MM.1S (cell line): ENCODE results near the gene TCHH.

Source experiments
- EZH2 ChIP-seq: fragments of 300-600 bp; sonication (generic); optimal IDR thresholded peaks from 2 replicates; pipeline ENCODE3; 2017; ENCODE audit warnings: low read depth, mild to moderate bottlenecking, antibody characterized with exemption, low read length, mixed read lengths
- TF ChIP-seq, protein P1 (sequence below): fragments of 300-600 bp; sonication (generic); IDR thresholded peaks from 2 replicates; pipeline ENCODE4 v1.5.1; 2016; ENCODE audit warnings: antibody characterized with exemption, low read length, mixed read lengths

DNA sequence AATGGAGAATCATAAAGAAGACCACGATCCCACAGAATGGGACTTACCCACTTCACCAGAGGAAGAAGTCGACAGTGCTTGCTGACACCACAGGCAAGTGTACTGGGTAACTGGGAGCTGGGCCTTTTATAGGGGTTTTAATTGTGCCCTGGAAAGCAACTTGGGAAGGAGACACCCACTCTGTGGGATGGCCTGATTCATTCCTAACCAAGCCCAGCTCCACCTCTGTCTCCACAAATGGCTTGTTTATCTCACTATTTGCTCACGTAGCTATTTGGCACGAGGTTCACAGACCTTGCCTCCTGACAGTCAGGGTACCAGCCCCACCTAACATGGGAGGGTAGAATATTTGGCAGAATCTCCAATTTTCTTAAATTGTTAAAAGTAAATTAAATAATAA is at the start of gene TCHH:
- TF ChIP-seq, protein P1, sequence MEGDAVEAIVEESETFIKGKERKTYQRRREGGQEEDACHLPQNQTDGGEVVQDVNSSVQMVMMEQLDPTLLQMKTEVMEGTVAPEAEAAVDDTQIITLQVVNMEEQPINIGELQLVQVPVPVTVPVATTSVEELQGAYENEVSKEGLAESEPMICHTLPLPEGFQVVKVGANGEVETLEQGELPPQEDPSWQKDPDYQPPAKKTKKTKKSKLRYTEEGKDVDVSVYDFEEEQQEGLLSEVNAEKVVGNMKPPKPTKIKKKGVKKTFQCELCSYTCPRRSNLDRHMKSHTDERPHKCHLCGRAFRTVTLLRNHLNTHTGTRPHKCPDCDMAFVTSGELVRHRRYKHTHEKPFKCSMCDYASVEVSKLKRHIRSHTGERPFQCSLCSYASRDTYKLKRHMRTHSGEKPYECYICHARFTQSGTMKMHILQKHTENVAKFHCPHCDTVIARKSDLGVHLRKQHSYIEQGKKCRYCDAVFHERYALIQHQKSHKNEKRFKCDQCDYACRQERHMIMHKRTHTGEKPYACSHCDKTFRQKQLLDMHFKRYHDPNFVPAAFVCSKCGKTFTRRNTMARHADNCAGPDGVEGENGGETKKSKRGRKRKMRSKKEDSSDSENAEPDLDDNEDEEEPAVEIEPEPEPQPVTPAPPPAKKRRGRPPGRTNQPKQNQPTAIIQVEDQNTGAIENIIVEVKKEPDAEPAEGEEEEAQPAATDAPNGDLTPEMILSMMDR: no peak
- TF ChIP-seq EZH2: no peak
